Panc1 (cell line): ENCODE measurements around the gene NPIPB6.

Experiments used
- CTCF ChIP-seq: fragments of 450-650 bp; IDR thresholded peaks from 2 replicates; pipeline ENCODE4 v1.5.1; 2017; ENCODE audit warnings: mild to moderate bottlenecking
- POLR2AphosphoS5 ChIP-seq: IDR thresholded peaks from 2 replicates; pipeline ENCODE4 v1.6.1; 2012; ENCODE audit warnings: mild to moderate bottlenecking, low read depth, low read length, moderate library complexity
- REST ChIP-seq, 2 experiments: IDR thresholded peaks; 2 replicates each; pipeline ENCODE4 v1.6.1; 2011 to 2012; ENCODE audit warnings: low read depth in 2 of 2, control low read depth in 1 of 2, low read length in 1 of 2, mild to moderate bottlenecking in 1 of 2, moderate library complexity in 1 of 2; ENCODE audit not compliant: insufficient read depth in 1 of 2
- SIN3A ChIP-seq: IDR thresholded peaks from 2 replicates; pipeline ENCODE4 v1.6.1; 2012; ENCODE audit warnings: low read depth, mild to moderate bottlenecking, low read length, moderate library complexity, borderline replicate concordance; ENCODE audit not compliant: insufficient read depth
- TCF7L2 ChIP-seq: IDR thresholded peaks from 2 replicates; pipeline ENCODE4 v1.6.1; 2011; ENCODE audit warnings: mild to moderate bottlenecking, low read depth, low read length, inconsistent platforms

GRCh38 chr16:28320741-28321140 lies 42.6 kb downstream of the NPIPB6 start:
- TF ChIP-seq CTCF (no peak), REST (IDR thresholded peaks at IDR 0.05; ENCODE audit: insufficient read depth in 1 of 2, low read depth in 2 of 2, low read length in 1 of 2) (no peak), POLR2AphosphoS5 (no peak), SIN3A (no peak), TCF7L2 (no peak)
